Caco-2 (cell line): ENCODE measurements around the gene BCL2L13. TPM values are rescaled to one million over a fixed set of nuclear protein-coding genes. Genes with fewer than 3 reads are reported as not detected.

ENCODE experiments used
- BruUV-seq: library from RNA; stranded (reverse); fragments of 400-500 nt; replicated peaks from 2 replicates; lab custom pipeline; 2021; lab: Mats Ljungman, UMichigan
- CTCF ChIA-PET: fragments of 300-600 bp; sonication (Branson Sonifier 250); formaldehyde crosslinking; loops from one replicate; lab custom pipeline; 2022; ENCODE audit warnings: antibody characterized with exemption; lab: Charles Lee
- POLR2A ChIA-PET: fragments of 300-600 bp; sonication (Branson Sonifier 250); formaldehyde crosslinking; loops from one replicate; lab custom pipeline; 2022; ENCODE audit warnings: antibody characterized with exemption; lab: Charles Lee
- DNase-seq, 2 experiments: peaks; one replicate each; pipeline versions ENCODE4 v3.0.0 to v3.0.0-alpha.2; 2020 to 2022
- H3K27me3 ChIP-seq: replicated peaks from 2 replicates; pipeline ENCODE4 v1.6.0; 2011; ENCODE audit warnings: low read length; ENCODE audit not compliant: control insufficient read depth, insufficient read depth
- H3K36me3 ChIP-seq: 2 replicates; pipeline ENCODE4 v1.5.1; 2011; ENCODE audit warnings: low read length; ENCODE audit not compliant: control insufficient read depth, insufficient read depth
- H3K4me1 ChIP-seq: fragments of 250-450 bp; sonication (Bioruptor Pico); 2 replicates; pipeline ENCODE4 v1.5.1; 2020; ENCODE audit warnings: mild to moderate bottlenecking
- H3K4me3 ChIP-seq: 2 replicates; pipeline ENCODE4 v1.5.1; 2011; ENCODE audit warnings: low read depth, mild to moderate bottlenecking, control low read depth, low read length
- H3K9me3 ChIP-seq: fragments of 250-450 bp; sonication (Bioruptor Pico); 2 replicates; pipeline ENCODE4 v1.5.1; 2020; ENCODE audit warnings: mild to moderate bottlenecking, moderate library complexity
- H3K27ac Mint-ChIP-seq: one replicate; pipeline ENCODE4 v1.8.0; 2022; ENCODE audit warnings: mixed read lengths; ENCODE audit not compliant: unreplicated experiment
- H3K27me3 Mint-ChIP-seq: one replicate; pipeline ENCODE4 v1.8.0; 2022; ENCODE audit warnings: mixed read lengths; ENCODE audit not compliant: insufficient read depth, unreplicated experiment
- H3K36me3 Mint-ChIP-seq: one replicate; pipeline ENCODE4 v1.8.0; 2022; ENCODE audit warnings: mild to moderate bottlenecking, mixed read lengths; ENCODE audit not compliant: insufficient read depth, unreplicated experiment
- H3K4me1 Mint-ChIP-seq: one replicate; pipeline ENCODE4 v1.8.0; 2022; ENCODE audit warnings: low read depth, mixed read lengths; ENCODE audit not compliant: unreplicated experiment
- H3K4me3 Mint-ChIP-seq: one replicate; pipeline ENCODE4 v1.8.0; 2022; ENCODE audit warnings: mild to moderate bottlenecking, moderate library complexity, mixed read lengths; ENCODE audit not compliant: unreplicated experiment
- H3K9me3 Mint-ChIP-seq: one replicate; pipeline ENCODE4 v1.8.0; 2022; ENCODE audit warnings: mixed read lengths; ENCODE audit not compliant: unreplicated experiment
- intact Hi-C: fragments of 100-400 bp; cut with micrococcal nuclease; formaldehyde crosslinking; loops from one replicate; pipeline ENCODE4 v1.10.0; 2022; ENCODE audit not compliant: unreplicated experiment
- total RNA-seq: library from RNA; stranded (reverse); gene quantifications from 2 replicates; pipeline ENCODE4 v1.2.3, GENCODE V29; 2022
- TF ChIP-seq, protein P1 (sequence below), 2 experiments: fragments of 200-600 bp in 1 of 2; IDR thresholded peaks; 1 replicate in 1 of 2; 2 replicates in 1 of 2; pipeline versions ENCODE4 v1.5.1 to v1.8.0; 2011 to 2022; ENCODE audit warnings: antibody characterized with exemption in 1 of 2, control low read depth in 1 of 2, inconsistent platforms in 1 of 2, low read depth in 1 of 2, low read length in 1 of 2, mild to moderate bottlenecking in 1 of 2, moderate library complexity in 1 of 2; ENCODE audit not compliant: insufficient read depth in 1 of 2, severe bottlenecking in 1 of 2, unreplicated experiment in 1 of 2

The BCL2L13 gene
- total RNA-seq, 1 experiment from 2014 or later, result 34.3 TPM

GRCh38 chr22:17751596-17751995 is 113.0 kb downstream of the BCL2L13 start:
- CTCF ChIA-PET, result interaction anchor here (1.0 kb wide), 2 partner anchors 9 to 193 kb away, joined by 3 read pairs; no protein-coding TSS in a partner anchor
- H3K27me3 ChIP-seq, result no peaks in the 10 kb centered on the region

DNA sequence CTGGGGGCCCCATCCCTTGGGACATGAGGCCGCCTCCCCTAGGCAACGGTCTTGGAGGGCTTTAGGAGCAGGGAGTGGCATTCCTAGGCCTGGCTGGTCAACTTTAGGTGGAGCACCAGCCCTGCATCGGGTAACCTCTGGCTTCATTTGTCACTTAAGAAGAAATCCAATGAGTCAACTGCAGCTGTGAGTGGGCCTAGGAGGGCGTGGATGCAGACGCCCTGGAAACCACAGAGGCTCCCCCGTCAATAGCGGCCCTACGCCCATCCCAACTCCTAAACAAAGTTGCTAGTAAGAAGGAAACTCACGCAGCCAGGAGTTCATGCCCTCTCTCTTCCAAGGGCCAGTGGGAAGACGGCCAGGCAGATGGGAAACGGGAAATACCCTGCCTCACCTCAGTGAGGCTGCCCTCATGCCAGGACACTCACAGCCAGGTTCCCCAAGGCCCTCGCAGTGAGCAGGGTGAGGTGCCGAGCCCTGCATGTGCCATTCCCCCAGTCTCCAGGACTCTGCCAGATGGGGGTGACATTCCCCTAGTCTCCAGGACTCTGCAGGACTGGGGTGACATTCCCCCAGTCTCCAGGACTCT is 114.9 kb downstream of the BCL2L13 start:
- Histone ChIP-seq H3K9me3 (no peaks in the 10 kb centered on the region), H3K4me3 (no peak overlapping the region), H3K36me3 (no peaks in the 10 kb centered on the region), H3K4me1 (no peaks in the 10 kb centered on the region), H3K27me3 (no peaks in the 10 kb centered on the region)
- no peak for DNase-seq
- Mint-ChIP-seq H3K4me1 (peaks cover 7% of the 10 kb centered on the region), H3K27me3 (no peaks in the 10 kb centered on the region), H3K27ac (no peak overlapping the region), H3K36me3 (no peaks in the 10 kb centered on the region), H3K4me3 (no peak overlapping the region), H3K9me3 (no peaks in the 10 kb centered on the region)
- POLR2A ChIA-PET, result interaction anchor here (0.6 kb wide), 1 partner anchor 15 kb away, joined by 4 read pairs; no protein-coding TSS in a partner anchor
- CTCF ChIA-PET, result no interaction called here
- TF ChIP-seq, protein P1, sequence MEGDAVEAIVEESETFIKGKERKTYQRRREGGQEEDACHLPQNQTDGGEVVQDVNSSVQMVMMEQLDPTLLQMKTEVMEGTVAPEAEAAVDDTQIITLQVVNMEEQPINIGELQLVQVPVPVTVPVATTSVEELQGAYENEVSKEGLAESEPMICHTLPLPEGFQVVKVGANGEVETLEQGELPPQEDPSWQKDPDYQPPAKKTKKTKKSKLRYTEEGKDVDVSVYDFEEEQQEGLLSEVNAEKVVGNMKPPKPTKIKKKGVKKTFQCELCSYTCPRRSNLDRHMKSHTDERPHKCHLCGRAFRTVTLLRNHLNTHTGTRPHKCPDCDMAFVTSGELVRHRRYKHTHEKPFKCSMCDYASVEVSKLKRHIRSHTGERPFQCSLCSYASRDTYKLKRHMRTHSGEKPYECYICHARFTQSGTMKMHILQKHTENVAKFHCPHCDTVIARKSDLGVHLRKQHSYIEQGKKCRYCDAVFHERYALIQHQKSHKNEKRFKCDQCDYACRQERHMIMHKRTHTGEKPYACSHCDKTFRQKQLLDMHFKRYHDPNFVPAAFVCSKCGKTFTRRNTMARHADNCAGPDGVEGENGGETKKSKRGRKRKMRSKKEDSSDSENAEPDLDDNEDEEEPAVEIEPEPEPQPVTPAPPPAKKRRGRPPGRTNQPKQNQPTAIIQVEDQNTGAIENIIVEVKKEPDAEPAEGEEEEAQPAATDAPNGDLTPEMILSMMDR (IDR thresholded peaks at IDR 0.05; ENCODE audit: insufficient read depth in 1 of 2, low read depth in 1 of 2, low read length in 1 of 2, severe bottlenecking in 1 of 2, unreplicated experiment in 1 of 2), result no peak
- intact Hi-C loops, result no loop called here
- BruUV-seq, result no TSS peak

More at GRCh38 chr22:17751596-17751995, 113.0 kb downstream of the BCL2L13 start:
- Histone ChIP-seq H3K4me3 (no peak overlapping the region), H3K36me3 (no peaks in the 10 kb centered on the region), H3K9me3 (no peaks in the 10 kb centered on the region), H3K4me1 (no peaks in the 10 kb centered on the region)
- Mint-ChIP-seq H3K4me3 (no peak overlapping the region), H3K36me3 (no peaks in the 10 kb centered on the region), H3K27ac (no peak overlapping the region), H3K27me3 (no peaks in the 10 kb centered on the region), H3K4me1 (peaks cover 6% of the 10 kb centered on the region), H3K9me3 (no peaks in the 10 kb centered on the region)
- TF ChIP-seq, protein P1 (IDR thresholded peaks at IDR 0.05; ENCODE audit: insufficient read depth in 1 of 2, low read depth in 1 of 2, low read length in 1 of 2, severe bottlenecking in 1 of 2, unreplicated experiment in 1 of 2), result no peak
- DNase-seq, result no peak
- BruUV-seq, result no TSS peak
- intact Hi-C loops, result no loop called here
- POLR2A ChIA-PET, result no interaction called here

DNA sequence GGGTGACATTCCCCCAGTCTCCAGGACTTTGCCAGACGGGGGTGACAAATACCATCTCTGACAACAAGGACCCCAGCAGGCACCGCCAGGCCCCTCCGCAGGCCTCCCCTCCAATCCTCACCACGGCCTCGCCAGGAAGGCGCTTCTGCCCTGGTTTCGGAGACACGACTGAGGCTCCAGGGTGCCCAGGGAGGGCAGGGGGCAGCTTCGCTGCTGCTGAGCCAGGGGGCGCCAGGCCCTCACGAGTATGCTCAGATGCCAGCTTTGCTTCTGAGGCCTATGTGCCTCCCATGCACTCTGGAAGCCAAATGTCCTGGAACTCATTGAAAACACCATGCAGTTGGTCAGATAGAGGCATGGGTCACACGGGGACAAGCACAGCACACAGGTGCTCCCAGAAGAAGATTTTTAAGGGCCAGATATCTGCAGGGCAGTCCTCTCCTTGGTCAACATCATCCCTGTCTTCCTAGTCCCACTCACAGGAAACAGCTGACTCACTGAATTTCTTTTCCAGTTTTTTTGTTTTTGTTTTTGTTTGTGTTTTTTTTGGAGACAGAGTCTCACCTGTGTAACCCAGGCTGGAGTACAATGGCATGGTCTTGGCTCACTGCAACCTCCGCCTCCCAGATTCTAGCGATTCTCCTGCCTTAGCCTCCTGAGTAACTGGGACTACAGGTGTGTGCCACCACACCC is 115.8 kb downstream of the BCL2L13 start:
- peaks cover 7% of the 10 kb centered on the region for H3K4me1 Mint-ChIP-seq
- Histone ChIP-seq H3K4me1 (no peaks in the 10 kb centered on the region), H3K27me3 (no peaks in the 10 kb centered on the region), H3K4me3 (no peak overlapping the region), H3K36me3 (no peaks in the 10 kb centered on the region), H3K9me3 (no peaks in the 10 kb centered on the region)
- intact Hi-C loops, result no loop called here
- CTCF ChIA-PET, result interaction anchor here (1.0 kb wide), 1 partner anchor 31 kb away, joined by 4 read pairs; no protein-coding TSS in a partner anchor
- H3K36me3 Mint-ChIP-seq, result no peaks in the 10 kb centered on the region
- POLR2A ChIA-PET, result no interaction called here
- H3K27ac Mint-ChIP-seq, result no peak overlapping the region
- DNase-seq, result no peak
- no TSS peak for BruUV-seq
- H3K9me3 Mint-ChIP-seq, result no peaks in the 10 kb centered on the region
- TF ChIP-seq, protein P1 (IDR thresholded peaks at IDR 0.05; ENCODE audit: insufficient read depth in 1 of 2, low read depth in 1 of 2, low read length in 1 of 2, severe bottlenecking in 1 of 2, unreplicated experiment in 1 of 2), result peak in 1 of 2 experiments; percentile 22
- no peaks in the 10 kb centered on the region for H3K27me3 Mint-ChIP-seq
- H3K4me3 Mint-ChIP-seq, result no peak overlapping the region
